ENCODE measurements around the gene CPNE5.

DNA sequence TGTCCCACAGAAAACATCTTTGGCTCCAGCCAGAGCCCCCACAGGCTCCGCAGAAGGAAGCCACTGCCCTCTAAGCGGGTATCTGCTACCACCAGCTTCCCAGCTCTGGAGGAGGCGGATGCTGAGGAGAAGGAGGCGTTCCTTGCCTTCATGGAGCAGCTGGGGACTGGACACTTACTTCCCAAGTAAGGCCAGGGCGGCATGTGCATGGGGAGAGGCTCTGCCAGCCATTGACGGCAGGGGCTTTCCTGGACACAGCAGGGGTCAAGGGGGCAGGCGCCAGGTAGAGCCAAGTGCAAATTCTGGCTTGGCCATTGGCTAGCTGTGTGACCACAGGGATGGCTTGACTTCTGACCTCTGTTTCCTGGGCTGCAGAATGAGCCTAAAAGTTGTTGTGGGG lies 123.8 kb downstream of the CPNE5 start:
- TF ChIP-seq, protein P1, sequence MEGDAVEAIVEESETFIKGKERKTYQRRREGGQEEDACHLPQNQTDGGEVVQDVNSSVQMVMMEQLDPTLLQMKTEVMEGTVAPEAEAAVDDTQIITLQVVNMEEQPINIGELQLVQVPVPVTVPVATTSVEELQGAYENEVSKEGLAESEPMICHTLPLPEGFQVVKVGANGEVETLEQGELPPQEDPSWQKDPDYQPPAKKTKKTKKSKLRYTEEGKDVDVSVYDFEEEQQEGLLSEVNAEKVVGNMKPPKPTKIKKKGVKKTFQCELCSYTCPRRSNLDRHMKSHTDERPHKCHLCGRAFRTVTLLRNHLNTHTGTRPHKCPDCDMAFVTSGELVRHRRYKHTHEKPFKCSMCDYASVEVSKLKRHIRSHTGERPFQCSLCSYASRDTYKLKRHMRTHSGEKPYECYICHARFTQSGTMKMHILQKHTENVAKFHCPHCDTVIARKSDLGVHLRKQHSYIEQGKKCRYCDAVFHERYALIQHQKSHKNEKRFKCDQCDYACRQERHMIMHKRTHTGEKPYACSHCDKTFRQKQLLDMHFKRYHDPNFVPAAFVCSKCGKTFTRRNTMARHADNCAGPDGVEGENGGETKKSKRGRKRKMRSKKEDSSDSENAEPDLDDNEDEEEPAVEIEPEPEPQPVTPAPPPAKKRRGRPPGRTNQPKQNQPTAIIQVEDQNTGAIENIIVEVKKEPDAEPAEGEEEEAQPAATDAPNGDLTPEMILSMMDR (IDR thresholded peaks at IDR 0.05), result no peak
- TF ChIP-seq POLR2A (IDR thresholded peaks at IDR 0.05), result no peak
- TF ChIP-seq EP300 (IDR thresholded peaks at IDR 0.05; ENCODE audit: low read depth), result no peak
- TF ChIP-seq POLR2AphosphoS5 (IDR thresholded peaks at IDR 0.05), result no peak

All from transverse colon (tissue), 4 donors.